Glomerular visceral epithelial cell (primary cell): ENCODE measurements around the gene TP73.

ENCODE experiments used
- DNase-seq: peaks from one replicate; pipeline ENCODE4 v3.0.0-alpha.2; 2016; ENCODE audit errors: extremely low spot score

The TP73 gene

DNA sequence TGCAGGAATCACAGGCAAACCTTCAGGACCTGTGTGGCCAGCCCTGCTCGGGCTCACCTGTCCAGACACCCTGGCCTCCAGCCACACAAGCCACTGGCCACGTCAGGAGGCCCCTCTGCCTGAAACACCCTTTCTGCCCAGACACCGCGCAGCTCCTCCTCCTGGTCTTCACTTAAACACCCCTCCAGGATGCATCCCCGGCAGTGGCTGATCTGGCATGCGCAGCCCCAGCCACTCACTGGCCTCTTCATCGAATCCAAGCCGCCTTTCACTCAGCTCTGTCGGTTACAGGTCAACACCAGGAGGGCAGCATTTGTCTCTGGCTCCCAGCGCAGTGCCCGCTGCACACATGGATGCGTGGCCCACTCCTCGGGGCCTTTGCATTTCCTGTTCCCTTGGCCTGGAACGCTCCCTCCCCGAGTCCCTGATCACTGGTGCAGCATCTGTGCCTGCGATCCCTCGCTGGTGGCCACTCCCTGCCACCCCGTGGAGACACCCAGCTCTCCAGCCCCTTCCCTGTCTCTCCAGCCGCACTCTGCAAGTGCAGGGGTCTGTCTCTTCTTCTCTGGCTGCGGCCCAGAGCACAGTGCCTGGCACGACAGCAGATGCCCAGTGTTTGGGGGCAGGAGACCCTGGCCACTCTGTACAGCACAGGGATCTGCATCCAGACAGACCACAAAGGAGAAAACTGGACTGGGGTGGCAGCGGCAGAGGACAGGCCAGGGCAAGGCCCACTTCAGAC lies 18.1 kb upstream of the TP73 start:
- DNase-seq, result no peak

DNA sequence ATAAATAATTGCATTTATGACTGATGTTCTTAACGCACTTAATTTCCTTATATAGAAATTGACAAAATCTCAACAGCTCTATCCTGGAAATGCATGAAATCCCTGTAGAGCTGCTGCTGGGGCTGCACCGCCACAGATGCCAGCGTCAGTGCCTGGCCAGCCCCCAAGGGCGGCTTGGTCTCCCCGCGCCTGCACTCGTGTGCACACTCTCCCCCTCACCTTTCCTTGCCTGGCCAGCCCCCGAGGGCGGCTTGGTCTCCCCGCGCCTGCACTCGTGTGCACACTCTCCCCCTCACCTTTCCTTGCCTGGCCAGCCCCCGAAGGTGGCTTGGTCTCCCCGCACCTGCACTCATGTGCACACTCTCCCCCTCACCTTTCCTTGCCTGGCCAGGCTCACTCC lies 16.2 kb upstream of the TP73 start:
- DNase-seq, result no peak

DNA sequence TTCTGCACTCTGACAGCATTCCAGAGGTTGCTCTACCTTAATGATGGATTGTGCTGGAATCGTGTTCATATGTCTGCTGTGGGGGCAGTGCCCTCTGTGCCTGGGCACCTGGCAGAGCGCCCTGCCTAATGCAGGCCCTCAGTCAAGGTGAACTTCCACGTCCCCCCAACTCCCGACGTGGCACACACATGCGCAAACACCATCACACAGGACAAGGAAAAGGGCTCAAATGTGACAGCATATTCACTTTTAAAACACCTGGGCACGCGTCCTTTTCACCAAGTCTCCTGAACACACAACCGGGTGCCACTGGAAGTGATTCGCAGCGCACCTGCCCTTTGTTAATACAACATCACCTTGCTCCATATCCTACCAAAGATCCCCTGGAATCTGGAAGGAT lies 15.8 kb upstream of the TP73 start:
- no peak for DNase-seq

DNA sequence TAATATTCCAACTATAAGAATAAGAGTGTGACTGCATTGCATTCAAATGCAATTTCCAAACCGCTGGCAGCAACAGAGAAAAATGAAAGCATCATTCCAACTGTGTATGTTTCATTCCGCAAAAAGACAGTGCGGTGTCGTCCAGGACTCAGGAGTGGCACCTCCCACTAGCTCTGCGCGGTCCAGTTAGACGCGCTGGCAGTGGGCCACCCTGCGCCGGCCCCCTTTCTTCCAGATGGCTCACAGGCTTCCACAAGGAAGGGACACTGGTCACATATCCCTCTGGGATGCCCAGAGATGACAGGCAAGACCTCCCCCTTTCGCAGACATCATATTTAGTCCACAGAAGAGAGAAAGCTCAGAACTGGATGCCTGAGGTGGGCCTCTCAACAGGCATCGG lies 14.3 kb upstream of the TP73 start:
- no peak for DNase-seq

DNA sequence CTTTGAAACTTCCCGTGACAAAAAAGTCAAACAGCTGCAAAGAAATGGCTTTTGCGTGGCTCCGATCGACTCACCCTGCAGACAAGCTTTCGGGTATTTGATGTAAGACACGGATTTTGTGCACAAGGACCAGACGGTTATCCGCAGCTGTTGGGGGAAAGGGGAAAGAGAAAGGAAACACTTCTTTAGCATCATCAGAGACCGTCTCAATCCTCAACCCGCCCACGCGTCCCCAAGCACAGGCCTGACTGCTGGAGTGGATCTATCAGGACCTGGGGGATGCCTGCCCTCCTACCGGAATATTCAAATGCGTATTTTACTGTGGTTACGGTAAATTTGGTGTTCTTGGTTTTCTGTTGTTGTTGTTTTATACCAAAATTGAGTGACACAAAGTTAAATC lies 13.6 kb upstream of the TP73 start:
- DNase-seq, result no peak

DNA sequence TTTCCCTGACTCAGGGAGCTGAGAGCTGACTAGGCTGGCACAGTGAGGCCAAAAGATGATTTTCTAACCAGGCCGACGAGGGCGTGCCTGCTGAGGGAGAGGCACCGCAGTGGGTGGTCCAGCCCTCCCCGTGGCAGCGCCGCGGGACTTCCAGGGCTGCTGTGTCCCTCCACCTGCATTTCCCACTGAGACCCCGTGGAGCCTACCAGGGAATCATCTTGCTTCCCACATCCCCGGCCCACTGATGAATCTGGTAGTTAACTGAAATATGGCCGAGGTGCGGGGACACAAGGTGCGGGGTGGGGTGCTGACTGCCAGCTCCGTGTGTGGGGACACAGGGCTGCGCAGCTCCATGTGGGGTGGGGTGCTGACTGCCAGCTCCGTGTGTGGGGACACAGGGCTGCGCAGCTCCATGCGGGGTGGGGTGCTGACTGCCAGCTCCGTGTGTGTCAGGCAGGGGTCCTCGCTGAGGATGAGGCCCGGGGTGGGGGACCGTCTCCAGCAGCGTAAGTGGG lies 12.9 kb upstream of the TP73 start:
- DNase-seq, result no peak

DNA sequence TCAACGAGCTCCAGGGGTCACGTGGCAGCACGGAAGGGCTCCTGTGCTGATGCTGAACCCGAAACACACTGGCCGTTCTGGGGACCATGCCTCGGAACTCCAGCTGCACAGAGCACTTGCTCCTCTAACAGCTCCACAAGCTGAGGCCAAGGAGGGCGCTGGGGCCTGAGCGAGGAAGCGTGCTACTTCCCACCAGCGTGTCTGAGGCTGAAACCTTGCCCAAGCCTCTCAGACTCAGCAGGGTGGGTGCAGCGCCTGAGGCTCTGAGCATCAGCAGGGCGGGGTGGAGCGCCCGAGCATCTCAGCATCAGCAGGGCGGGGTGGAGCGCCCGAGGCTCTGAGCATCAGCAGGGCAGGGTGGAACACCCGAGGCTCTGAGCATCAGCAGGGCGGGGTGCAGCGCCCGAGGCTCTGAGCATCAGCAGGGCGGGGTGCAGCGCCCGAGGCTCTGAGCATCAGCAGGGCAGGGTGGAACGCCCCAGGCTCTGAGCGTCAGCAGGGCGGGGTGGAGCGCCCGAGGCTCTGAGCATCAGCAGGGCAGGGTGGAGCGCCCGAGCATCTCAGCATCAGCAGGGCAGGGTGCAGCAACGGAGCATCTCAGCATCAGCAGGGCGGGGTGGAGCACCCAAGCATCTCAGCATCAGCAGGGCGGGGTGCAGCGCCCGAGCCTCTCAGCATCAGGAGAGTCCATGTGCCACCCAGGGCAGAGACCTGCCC lies 12.0 kb upstream of the TP73 start:
- no peak for DNase-seq

DNA sequence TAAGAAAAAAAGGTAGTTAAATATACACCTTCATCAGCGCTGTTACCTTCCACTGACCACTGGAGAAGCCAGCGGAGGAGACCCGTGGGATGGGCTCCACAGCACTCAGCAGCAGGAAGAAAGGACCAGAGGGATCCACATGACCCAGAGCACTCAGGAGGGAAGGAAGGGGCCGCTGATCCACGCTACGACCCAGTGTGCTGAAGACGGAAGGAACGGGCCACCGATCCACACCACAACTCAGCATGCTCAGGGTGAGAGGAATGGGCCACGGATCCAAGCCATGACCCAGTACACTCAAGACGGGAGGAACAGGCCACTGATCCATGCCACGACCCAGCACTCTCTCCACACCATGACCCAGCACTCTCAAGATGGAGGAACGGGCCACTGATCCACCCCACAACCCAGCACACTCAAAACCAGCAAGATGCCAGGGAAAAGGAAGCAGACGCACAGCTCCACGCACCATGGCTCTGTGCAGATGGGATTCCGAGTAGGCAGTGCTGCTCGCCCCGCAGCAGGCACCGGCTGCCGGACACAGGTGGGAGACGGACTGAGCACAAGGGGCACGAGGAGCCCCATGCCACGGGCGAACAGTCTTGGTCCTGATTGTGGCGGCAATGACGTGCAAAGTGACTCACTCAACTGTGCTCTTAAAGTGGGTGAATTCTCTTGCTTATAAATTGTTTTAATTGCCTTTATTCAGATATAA lies 11.1 kb upstream of the TP73 start:
- DNase-seq, result no peak

DNA sequence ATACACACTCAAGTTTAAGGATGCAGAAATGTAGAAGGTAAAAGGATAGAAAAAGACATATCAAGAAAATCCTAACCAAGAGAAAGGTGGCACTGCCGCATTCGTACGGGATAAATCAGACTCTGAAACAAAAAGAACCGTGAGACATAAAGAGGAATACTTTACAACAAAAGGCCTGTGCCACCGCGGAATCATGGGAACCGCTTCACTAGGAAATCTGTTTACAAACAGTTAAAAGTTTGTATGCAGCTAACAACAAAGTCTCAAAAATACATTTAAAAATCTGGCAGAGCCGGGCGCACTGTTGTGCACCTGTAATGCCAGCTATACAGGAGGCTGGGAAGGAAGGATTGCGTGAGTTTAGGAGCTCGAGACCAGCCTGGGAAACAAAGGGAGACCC lies 10.5 kb upstream of the TP73 start:
- DNase-seq, result no peak

DNA sequence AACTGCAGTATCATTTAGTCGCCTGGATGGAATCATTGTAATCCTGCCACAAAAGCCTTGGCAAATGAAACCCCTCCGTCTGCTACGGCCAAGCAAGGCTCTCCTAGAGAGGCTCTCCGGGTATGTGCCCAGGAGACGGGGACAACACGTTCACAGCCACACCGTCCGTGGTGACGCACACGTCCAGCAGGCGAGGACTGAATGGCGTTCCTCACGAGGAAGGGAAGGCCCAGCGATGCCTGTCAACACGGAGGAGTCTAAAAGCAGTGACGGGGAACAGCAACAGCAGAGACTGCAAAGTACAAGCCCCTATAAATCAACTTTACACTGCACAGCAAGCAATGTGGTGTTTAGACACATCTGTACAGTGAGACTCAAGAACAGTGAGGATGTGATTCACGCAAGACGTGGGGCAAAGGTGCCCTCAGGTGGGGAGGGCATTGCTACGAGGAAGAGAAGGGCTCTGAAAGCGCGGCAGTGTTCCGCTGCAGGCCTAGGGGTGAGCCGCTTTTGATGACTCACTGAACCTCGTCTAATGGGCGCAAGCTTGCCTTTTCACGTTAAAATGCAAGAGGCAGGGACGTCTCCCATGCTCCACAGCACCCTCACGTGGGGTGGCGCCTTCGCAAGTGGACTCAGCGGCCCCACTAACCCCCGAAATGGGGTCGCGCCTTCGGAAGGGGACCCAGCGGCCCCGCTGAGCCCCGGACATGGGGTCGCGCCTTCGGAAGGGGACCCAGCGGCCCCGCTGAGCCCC lies 9.2 kb upstream of the TP73 start:
- DNase-seq, result no peak

DNA sequence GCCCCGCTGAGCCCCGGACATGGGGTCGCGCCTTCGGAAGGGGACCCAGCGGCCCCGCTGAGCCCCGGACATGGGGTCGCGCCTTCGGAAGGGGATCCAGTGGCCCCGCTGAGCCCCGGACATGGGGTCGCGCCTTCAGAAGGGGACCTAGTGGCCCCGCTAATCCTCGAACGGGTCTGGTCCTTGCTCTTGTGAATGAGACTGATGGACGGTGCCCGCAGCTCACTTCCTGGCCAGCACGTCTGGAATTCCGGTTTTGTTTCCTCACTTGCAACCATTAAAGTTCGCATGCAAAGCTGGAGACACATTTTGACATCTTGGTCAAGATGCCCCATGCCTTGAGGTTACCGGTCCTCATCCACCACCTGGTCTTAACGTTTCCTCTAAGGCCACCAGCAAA lies 8.0 kb upstream of the TP73 start:
- DNase-seq, result no peak

DNA sequence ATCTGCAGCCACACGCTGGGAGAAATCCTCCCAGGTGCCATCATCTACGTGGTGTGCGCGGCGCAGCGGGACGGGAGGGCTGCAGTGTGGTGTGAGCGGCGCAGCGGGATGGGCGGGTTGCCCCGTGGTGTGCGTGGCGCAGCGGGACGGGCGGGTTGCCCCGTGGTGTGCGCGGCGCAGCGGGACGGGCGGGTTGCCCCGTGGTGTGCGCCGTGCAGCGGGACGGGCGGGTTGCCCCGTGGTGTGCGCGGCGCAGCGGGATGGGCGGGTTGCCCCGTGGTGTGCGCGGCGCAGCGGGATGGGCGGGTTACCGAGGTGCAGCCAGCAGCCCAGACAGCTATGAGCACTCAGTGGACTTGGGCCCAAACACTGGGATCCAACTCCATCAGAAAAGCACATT lies 7.1 kb upstream of the TP73 start:
- no peak for DNase-seq

DNA sequence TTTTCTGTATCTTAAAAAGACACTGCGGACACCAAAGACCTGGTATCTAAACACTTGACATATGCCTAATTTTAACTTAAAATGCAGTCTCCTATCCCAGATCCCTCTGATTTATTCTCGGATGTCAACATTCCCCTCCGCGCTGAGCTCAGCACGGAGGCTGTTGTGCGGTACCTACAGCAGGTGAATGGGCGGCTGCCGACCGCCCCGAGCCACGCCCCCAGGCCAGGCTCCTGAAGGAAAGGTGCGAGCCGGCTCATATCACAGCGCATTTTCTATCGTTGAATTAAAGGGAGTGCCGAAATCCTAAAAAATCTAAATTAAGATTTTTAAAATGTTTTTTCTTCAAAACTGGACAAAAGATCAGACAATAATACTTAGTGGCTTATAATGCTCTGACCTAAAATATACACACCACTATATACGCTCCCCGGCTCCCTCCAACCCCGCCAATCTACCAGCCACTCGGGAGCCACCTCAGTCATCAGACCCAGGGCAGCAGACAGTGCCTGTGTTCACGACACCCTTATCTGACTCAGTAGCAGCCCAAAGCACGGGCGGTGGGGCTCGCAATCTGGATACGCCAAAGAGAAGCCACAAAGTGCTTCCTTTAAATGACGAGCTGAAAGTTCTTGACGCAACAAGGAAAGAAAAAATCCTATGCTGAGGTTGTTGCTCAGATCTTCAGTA lies 6.5 kb upstream of the TP73 start:
- DNase-seq, result no peak

DNA sequence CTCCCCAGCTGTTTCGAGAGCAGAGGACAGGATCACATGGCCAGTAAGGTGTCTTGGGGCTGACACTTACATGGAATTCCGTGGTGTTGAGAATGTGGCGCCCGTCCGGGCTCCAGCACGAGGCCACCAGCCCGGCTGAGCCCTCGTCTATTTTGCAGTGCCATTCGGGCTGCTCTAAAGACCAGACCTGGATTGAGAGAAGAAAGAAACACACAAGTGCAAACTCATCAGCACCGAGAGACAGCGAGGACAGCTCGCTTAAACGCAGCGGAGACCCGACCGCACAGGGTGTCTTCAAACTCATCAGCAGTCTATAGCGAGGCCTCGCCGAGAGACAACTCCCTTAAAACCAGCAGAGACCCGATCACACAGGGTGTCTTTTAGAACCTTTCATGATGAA lies 5.7 kb upstream of the TP73 start:
- DNase-seq, result no peak

DNA sequence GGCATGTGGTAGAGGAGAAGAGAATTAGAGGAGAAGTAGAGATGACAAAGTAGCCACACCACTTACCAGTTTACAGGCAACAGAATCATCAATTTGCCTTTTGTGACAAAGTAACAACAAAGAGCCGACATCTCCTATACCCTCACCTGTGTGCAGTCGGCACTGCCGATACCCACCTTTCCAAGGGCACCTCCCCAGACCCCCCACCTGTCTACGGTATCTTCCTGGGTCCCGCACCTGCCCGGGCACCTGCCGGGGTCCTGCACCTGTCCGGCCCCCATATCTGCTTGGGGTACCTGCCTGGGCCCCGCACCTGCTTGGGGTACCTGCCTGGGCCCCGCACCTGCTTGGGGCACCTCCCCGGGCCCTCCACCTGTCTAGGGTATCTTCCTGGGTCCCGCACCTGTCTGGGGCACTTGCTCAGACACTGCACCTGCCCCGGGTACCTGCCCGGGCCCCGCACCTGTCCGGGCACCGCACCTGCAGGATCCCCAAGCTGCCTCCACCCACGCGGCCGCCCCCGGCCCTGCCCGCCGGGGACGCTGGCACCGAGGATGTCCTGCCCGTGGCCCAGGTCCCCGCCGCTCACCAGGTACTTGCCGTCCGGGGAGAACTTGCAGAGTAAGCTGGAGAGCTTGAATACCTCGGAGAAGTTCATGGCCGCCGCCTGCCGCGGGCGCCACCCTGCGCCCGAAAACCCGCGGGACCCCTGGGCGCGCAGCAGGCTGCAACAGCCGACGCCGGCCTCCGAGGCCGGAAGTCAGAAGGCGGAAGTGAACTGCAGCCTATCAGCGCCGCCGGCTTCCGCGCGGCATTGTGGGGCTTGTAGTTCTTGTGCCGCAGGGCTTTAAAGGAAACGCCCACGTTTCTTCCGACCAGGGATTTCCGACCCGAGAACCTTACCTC lies 2.7 kb upstream of the TP73 start, which contains the start of gene WRAP73:
TSS of gene WRAP73 (minus strand) at position 762 of the 906 bp plus-strand sequence. CDS start at position 658, 104 bp downstream.
- peak; percentile 90 for DNase-seq

DNA sequence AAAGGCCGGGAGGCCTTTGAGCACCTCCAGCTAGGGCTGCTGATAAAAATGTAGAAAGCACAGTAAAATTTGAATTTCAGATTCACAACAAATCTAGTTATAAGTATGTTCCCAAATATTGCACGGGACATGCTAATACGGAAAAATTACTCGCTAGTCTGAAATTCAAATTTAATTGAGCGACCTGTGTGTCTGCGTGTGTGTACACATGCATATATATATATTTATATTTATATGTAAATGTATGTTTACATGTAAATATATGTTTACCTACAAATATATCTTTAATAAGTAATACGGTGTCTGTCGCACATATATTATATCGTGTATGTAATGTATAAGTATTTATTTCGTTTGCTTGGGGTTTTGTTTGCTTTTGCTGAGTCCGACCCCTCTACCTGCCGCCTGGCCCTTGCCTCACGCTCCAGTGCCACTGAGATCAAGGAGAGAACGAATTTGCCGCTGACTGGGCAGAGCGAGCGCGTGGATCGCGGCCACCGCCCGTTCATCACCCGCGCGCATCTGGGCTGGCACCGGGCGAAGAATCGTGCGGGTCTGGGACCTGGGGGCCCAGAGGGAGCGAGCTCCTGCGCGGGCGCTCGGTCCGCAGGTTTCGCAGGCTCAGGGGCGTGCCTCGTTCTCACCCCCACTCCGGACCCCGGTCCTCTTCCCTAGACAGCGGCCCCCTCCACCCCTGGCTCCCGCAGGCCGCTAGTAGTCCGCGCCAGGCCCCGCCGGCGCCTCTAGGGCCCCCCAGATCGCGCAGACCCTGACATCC lies 1.9 kb upstream of the TP73 start:
- DNase-seq, result no peak

DNA sequence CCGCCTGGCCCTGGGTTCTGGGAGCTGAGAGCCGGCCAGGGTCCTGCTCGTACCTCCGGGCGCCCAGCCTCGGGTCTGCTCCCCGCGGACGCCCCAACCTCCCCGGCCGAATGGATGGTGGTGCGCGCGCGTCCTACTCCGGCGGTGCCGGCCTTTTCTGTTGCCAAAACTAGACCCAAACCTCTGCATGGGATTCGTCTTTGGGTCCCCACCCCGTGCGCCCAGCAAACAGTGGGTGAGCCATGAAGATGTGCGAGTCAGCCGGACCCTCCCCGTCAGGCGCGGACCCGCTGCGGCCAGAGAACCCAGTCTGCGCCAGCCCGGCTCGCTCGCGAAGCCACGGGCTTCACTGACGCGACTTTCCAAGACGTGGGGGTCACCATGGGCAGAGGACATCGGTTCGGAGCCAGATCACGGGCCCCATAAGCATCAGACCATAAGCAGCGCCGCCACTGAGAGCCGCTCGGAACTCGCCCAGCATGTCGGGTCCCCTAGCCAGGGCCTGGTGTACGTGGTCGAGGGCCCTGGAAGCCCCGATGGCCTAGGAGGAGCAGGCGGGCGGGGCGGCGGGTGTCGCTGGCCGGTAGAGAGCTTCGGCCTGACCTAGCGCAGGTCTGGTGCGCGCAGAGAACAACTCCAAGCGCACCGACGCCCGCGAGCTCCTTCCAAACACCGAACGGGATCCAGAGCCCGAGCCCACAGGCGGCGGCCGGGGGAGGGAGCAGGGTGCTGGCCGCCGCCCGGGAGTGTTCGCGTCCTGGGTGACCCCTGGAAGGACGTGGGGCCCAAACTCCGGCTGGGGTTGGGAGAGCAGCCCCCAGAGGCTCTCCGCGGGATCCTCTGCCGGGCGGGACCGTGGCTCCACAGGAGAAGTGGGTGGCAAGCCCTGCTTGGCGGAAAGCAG lies 1.0 kb upstream of the TP73 start:
- no peak for DNase-seq

DNA sequence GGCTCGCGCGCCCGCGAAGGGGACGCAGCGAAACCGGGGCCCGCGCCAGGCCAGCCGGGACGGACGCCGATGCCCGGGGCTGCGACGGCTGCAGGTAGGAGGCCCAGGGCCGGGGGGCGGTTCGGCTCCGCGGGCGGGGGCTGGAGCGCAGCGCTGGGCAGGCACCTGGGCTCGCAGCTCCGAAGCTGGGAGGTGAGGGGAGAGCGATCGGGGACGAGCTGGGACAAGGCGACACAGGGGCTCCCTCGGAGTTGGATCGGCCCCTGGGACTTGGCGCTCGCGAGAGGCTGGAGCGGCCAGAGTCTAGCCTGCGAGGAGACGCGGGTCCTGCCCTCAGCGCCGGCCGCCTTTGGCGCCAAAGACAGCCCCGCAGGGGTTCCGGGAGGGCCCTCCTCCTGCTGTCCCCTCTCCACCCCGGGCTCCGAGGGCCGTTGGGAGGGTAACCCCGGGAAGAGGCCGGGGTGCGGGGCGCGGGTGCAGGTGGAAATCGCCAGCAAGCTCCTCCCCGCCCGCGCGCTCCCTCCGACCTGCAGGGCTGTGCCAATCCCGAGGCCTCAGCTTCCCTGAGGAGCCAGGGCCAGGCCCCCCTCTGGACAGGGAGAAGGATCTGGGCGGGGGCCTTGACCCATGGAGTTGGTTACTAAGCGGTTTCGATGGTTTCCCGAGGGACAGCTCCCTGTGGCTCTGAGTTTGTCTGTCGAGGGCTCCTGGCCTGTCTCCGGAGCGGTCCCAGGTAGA lies 401 bp downstream of the TP73 start:
- DNase-seq, result no peak
